H1 (cell line): ENCODE data around the gene CFAP100. TPM values are rescaled to one million over a fixed set of nuclear protein-coding genes. Genes with fewer than 3 reads are reported as not detected.

Experiments
- POU5F1 ChIP-seq: IDR thresholded peaks from 2 replicates; pipeline ENCODE4 v1.6.1; 2011; ENCODE audit warnings: low read depth, mild to moderate bottlenecking, low read length, moderate library complexity
- SP4 ChIP-seq: IDR thresholded peaks from 2 replicates; pipeline ENCODE4 v1.6.1; 2012; ENCODE audit warnings: low read length, inconsistent platforms
- TAF7 ChIP-seq: optimal IDR thresholded peaks from 2 replicates; pipeline ENCODE3; 2011; ENCODE audit warnings: low read depth, mild to moderate bottlenecking, inconsistent platforms, low read length, moderate library complexity, borderline replicate concordance
- TBP ChIP-seq: IDR thresholded peaks from 2 replicates; pipeline ENCODE4 v1.6.1; 2011; ENCODE audit warnings: low read depth, low read length, improper control_type of control experiment
- polyA plus RNA-seq, 7 experiments: library from polyadenylated mRNA; depleted of rRNA in 3 of 7; stranded (reverse) in 5 of 7; unstranded in 2 of 7; fragments of >200 nt in 5 of 7; fragments of 200-250 nt in 2 of 7; gene quantifications; 1 replicate in 5 of 7; 2 replicates in 1 of 7; 4 replicates in 1 of 7; pipeline versions ENCODE4 v1.2.1 to v1.2.3, GENCODE V29; 2011 to 2013; ENCODE audit warnings: missing spikeins in 2 of 7, mixed read lengths in 2 of 7
- total RNA-seq: library from RNA; stranded (reverse); fragmentation: NEBNext Ultra II Directional; extraction: Animal tissue kit (Norgen Biotek cat#: 25700); gene quantifications from 2 replicates; pipeline ENCODE4 v1.2.1, GENCODE V29; 2021
- TF ChIP-seq, protein P1 (sequence below): fragments of 300-600 bp; sonication (generic); IDR thresholded peaks from 2 replicates; pipeline ENCODE4 v1.7.1; 2012; ENCODE audit warnings: low read length, moderate library complexity, mild to moderate bottlenecking, inconsistent platforms; ENCODE audit not compliant: insufficient replicate concordance
- TF ChIP-seq, protein P2 (sequence below): IDR thresholded peaks from 2 replicates; pipeline ENCODE4 v1.6.1; 2011; ENCODE audit warnings: low read depth, mild to moderate bottlenecking, low read length; ENCODE audit not compliant: insufficient read depth

CFAP100 gene
- total and polyA plus RNA-seq, 2 of the 8 experiments (the other 6 are each of a cell fraction or from before 2014, with no cell fraction given) = 0.17 TPM; not detected in 1

DNA sequence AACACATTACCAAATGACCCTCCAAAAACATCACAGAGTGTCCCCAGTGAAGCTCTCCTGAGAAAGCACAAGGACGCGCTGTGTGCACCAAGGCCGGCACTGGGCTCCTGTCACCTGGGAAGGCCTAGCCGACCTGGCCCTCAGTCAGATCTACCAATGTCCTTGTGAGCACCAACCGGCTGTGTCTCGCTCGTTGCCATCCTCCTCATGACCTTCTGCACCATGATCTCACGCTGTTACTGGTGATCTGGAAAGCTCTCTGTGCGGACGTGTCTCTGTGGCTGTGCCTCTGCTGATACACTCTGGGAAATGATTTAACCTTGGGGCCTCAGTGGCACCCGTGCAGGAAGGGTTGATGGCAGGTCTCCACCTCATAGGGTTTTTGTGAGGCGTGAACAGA lies 56.8 kb downstream of the CFAP100 start (continued):
- TF ChIP-seq, protein P1, sequence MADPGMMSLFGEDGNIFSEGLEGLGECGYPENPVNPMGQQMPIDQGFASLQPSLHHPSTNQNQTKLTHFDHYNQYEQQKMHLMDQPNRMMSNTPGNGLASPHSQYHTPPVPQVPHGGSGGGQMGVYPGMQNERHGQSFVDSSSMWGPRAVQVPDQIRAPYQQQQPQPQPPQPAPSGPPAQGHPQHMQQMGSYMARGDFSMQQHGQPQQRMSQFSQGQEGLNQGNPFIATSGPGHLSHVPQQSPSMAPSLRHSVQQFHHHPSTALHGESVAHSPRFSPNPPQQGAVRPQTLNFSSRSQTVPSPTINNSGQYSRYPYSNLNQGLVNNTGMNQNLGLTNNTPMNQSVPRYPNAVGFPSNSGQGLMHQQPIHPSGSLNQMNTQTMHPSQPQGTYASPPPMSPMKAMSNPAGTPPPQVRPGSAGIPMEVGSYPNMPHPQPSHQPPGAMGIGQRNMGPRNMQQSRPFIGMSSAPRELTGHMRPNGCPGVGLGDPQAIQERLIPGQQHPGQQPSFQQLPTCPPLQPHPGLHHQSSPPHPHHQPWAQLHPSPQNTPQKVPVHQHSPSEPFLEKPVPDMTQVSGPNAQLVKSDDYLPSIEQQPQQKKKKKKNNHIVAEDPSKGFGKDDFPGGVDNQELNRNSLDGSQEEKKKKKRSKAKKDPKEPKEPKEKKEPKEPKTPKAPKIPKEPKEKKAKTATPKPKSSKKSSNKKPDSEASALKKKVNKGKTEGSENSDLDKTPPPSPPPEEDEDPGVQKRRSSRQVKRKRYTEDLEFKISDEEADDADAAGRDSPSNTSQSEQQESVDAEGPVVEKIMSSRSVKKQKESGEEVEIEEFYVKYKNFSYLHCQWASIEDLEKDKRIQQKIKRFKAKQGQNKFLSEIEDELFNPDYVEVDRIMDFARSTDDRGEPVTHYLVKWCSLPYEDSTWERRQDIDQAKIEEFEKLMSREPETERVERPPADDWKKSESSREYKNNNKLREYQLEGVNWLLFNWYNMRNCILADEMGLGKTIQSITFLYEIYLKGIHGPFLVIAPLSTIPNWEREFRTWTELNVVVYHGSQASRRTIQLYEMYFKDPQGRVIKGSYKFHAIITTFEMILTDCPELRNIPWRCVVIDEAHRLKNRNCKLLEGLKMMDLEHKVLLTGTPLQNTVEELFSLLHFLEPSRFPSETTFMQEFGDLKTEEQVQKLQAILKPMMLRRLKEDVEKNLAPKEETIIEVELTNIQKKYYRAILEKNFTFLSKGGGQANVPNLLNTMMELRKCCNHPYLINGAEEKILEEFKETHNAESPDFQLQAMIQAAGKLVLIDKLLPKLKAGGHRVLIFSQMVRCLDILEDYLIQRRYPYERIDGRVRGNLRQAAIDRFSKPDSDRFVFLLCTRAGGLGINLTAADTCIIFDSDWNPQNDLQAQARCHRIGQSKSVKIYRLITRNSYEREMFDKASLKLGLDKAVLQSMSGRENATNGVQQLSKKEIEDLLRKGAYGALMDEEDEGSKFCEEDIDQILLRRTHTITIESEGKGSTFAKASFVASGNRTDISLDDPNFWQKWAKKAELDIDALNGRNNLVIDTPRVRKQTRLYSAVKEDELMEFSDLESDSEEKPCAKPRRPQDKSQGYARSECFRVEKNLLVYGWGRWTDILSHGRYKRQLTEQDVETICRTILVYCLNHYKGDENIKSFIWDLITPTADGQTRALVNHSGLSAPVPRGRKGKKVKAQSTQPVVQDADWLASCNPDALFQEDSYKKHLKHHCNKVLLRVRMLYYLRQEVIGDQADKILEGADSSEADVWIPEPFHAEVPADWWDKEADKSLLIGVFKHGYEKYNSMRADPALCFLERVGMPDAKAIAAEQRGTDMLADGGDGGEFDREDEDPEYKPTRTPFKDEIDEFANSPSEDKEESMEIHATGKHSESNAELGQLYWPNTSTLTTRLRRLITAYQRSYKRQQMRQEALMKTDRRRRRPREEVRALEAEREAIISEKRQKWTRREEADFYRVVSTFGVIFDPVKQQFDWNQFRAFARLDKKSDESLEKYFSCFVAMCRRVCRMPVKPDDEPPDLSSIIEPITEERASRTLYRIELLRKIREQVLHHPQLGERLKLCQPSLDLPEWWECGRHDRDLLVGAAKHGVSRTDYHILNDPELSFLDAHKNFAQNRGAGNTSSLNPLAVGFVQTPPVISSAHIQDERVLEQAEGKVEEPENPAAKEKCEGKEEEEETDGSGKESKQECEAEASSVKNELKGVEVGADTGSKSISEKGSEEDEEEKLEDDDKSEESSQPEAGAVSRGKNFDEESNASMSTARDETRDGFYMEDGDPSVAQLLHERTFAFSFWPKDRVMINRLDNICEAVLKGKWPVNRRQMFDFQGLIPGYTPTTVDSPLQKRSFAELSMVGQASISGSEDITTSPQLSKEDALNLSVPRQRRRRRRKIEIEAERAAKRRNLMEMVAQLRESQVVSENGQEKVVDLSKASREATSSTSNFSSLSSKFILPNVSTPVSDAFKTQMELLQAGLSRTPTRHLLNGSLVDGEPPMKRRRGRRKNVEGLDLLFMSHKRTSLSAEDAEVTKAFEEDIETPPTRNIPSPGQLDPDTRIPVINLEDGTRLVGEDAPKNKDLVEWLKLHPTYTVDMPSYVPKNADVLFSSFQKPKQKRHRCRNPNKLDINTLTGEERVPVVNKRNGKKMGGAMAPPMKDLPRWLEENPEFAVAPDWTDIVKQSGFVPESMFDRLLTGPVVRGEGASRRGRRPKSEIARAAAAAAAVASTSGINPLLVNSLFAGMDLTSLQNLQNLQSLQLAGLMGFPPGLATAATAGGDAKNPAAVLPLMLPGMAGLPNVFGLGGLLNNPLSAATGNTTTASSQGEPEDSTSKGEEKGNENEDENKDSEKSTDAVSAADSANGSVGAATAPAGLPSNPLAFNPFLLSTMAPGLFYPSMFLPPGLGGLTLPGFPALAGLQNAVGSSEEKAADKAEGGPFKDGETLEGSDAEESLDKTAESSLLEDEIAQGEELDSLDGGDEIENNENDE = no peak
- no peak for TF ChIP-seq SP4
- no peak for TF ChIP-seq POU5F1
- TF ChIP-seq, protein P2, sequence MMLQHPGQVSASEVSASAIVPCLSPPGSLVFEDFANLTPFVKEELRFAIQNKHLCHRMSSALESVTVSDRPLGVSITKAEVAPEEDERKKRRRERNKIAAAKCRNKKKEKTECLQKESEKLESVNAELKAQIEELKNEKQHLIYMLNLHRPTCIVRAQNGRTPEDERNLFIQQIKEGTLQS = no peak
- TF ChIP-seq TBP = no peak
- TF ChIP-seq TAF7 = no peak
